ENCODE results near the gene KAT2B. TPM values are rescaled to one million over a fixed set of nuclear protein-coding genes. Genes with fewer than 3 reads are reported as not detected.

KAT2B gene
- total and polyA plus RNA-seq, 11 donors: 19.4 to 82.8 (median 66.0) TPM

DNA sequence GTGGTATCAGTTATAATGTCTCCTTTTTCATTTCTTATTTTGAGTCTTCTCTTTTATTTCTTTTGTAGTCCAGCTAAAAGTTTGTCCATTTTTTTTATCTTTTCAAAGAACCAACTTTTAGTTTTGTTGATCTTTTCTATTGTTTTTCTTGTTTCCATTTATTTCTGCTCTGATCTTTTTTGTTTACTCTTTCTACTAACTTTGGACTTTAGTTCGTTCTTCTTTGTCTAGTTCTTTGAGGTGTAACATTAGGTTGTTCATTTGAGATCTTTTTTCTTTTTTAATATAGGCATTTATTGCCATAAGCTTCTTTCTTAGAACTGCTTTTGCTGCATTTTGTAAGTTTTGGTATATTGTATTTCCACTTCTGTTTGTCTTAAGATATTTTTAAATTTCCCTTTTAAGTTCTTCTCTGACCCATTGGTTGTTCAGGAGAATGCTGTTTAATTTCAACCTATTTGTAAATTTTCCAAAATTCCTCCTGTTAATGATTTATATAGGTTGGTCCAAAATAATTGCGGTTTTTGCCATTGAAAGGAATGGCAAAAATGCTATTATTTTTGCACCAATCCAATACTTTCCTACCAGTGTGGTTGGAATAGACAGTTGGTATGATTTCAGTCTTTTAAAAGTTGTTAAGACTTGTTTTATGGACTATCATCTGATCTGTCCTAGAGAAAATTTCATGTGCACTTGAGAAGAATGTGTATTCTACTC lies 51.2 kb downstream of the KAT2B start:
- Histone ChIP-seq H3K27ac (no peak overlapping the region), H3K4me1 (peaks cover 0 to 8% (median 4%) of the 10 kb centered on the region in 12 donors), H3K27me3 (no peaks in the 10 kb centered on the region), H3K36me3 (peaks cover 0 to 22% (median 7%) of the 10 kb centered on the region in 9 donors), H3K4me3 (no peak overlapping the region), H3K9me3 (peaks cover 0 to 23% (median 6%) of the 10 kb centered on the region in 12 donors)
- TF ChIP-seq, protein P1, sequence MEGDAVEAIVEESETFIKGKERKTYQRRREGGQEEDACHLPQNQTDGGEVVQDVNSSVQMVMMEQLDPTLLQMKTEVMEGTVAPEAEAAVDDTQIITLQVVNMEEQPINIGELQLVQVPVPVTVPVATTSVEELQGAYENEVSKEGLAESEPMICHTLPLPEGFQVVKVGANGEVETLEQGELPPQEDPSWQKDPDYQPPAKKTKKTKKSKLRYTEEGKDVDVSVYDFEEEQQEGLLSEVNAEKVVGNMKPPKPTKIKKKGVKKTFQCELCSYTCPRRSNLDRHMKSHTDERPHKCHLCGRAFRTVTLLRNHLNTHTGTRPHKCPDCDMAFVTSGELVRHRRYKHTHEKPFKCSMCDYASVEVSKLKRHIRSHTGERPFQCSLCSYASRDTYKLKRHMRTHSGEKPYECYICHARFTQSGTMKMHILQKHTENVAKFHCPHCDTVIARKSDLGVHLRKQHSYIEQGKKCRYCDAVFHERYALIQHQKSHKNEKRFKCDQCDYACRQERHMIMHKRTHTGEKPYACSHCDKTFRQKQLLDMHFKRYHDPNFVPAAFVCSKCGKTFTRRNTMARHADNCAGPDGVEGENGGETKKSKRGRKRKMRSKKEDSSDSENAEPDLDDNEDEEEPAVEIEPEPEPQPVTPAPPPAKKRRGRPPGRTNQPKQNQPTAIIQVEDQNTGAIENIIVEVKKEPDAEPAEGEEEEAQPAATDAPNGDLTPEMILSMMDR (IDR thresholded peaks at IDR 0.05): no peak
- no peak for TF ChIP-seq POLR2A (IDR thresholded peaks at IDR 0.05)
- intact Hi-C loops (cut with DNase I): no loop called here
- ATAC-seq (no peak), DNase-seq (no peak)
- 89 to 97% (median 96%) methylated on average over 2 of the region's 2 CpGs for WGBS, 4 donors

DNA sequence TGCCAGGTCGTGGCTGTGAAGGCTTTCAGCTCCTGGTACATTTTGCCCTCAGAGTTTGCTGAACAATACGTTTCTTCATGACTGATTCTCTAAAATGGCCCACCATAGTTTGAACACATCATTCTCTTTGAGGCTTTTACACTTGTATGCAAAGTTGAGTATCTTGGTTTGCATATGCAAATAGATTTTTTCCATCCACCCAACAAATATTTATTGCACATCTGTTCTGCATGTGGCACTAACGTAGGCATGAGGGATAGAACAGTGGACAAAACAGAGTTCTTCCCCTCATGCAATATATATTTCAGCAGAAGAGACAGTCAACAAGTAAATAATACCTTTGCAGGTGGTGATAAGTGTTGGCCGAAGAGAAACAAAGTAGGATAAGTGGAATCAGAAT lies 55.2 kb downstream of the KAT2B start:
- WGBS, 4 donors: 87 to 88% (median 88%) methylated on average over 4 of the region's 4 CpGs
- H3K9me3 ChIP-seq: peaks cover 0 to 2% (median 0%) of the 10 kb centered on the region in 12 donors
- no peak for TF ChIP-seq POLR2A (IDR thresholded peaks at IDR 0.05)
- TF ChIP-seq, protein P1 (IDR thresholded peaks at IDR 0.05): no peak
- DNase-seq (no peak), ATAC-seq (no peak)
- no peak overlapping the region for H3K4me3 ChIP-seq
- no peak overlapping the region for H3K27ac ChIP-seq
- intact Hi-C loops (cut with DNase I): no loop called here
- H3K36me3 ChIP-seq: peaks cover 0 to 41% (median 6%) of the 10 kb centered on the region in 9 donors
- no peaks in the 10 kb centered on the region for H3K27me3 ChIP-seq
- peaks cover 0 to 17% (median 7%) of the 10 kb centered on the region in 12 donors for H3K4me1 ChIP-seq

DNA sequence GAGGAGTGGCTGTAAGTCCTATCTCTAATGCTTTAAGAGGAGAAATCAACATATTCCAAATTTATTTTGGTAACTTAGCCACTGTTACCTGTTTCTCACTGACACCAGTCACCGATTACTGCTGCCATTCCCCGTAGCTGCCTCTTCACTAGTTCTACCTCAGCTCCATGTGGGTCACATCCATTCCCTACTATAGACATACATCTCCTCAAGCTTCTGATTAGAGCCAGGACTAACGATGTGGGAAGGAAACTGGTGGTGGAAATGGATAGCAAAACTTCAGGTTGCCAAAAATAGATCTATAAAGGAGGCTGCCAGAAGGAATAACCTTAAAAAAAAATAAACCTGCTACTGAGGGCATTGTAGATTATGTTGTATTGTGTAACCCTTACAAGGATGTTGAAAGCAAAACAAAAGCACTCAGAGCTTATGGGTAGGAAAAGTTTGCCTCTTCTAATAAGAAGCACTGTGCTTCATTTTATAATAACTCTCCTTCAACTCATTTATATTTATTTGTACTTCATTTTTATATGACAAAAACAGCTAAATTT lies 56.0 kb downstream of the KAT2B start:
- H3K9me3 ChIP-seq: no peaks in the 10 kb centered on the region
- intact Hi-C loops (cut with DNase I): no loop called here
- no peak overlapping the region for H3K27ac ChIP-seq
- H3K4me1 ChIP-seq: peaks cover 0 to 17% (median 7%) of the 10 kb centered on the region in 12 donors
- no peaks in the 10 kb centered on the region for H3K27me3 ChIP-seq
- TF ChIP-seq, protein P1 (IDR thresholded peaks at IDR 0.05): no peak
- TF ChIP-seq POLR2A (IDR thresholded peaks at IDR 0.05): no peak
- peaks cover 0 to 47% (median 11%) of the 10 kb centered on the region in 9 donors for H3K36me3 ChIP-seq
- WGBS, 4 donors: 54 to 64% (median 58%) methylated on average over 3 of the region's 3 CpGs
- ATAC-seq: peak in 2 of 4 donors; percentile 49 to 55
- DNase-seq: no peak
- no peak overlapping the region for H3K4me3 ChIP-seq

DNA sequence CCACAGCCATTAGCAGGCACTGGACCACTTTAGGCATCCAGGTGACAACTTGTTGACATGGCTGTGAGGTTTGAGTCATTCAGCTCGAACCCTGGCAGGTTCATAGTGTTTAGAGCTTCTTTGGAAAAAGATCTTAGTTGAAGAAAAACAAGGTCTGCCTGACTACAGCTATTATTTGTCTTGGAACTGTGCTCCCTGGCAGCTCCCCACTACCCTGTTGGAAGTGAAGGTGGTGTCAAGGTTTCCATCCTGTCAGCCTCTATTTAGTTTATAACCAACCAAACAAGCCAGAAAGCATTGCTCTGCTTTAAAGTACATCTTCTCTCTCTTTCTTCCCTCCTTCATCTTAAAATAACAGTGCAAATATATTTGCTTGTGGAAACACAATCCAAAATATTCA lies 56.8 kb downstream of the KAT2B start:
- no peak for DNase-seq
- peak in 1 of 4 donors; percentile 39 for ATAC-seq
- Histone ChIP-seq H3K36me3 (peaks cover 0 to 55% (median 15%) of the 10 kb centered on the region in 9 donors), H3K27me3 (no peaks in the 10 kb centered on the region), H3K4me3 (no peak overlapping the region), H3K9me3 (no peaks in the 10 kb centered on the region), H3K4me1 (peaks cover 0 to 17% (median 7%) of the 10 kb centered on the region in 12 donors), H3K27ac (no peak overlapping the region)
- 27 to 52% (median 31%) methylated on average over 1 of the region's 1 CpG for WGBS, 4 donors
- intact Hi-C loops (cut with DNase I): no loop called here
- TF ChIP-seq, protein P1 (IDR thresholded peaks at IDR 0.05): no peak
- TF ChIP-seq POLR2A (IDR thresholded peaks at IDR 0.05): no peak
